Measurements from ENCODE around the gene FOXN1.

The FOXN1 gene

DNA sequence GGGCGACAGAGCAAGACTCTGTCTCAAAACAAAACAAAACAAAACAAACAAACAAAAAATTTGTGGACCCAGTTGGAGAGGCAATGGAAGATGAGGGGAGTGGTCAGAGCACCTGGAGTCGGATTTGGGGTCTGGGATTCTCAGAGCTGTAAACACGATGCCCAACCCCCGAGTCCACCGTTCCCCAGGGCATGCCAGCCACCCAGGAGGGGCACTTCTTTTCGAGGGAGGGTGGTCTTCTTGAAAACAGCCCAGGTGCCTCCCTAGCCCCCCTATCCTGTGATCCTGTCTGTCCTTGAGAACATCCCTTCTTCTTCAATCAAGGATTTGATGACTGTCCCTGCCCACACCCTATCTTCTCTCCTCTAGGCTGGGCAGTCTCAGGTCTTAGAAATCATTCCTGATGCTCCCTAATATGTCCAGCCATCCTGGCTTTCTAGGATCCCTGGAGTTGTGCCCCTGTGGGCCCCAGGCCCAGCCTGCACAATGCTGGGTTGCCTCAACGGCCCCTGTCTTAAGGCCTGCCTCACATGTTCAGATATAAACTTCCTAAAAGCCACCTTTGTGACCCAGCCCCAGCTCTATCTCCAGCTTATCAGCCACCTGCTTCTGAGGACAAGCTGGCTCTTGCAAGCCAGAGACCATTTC lies 35.8 kb upstream of the FOXN1 start:
- Histone ChIP-seq H3K9me3 (ENCODE audit: control insufficient read depth in 5 of 5, low read length in 5 of 5) (no peaks in the 10 kb centered on the region), H3K9ac (ENCODE audit: low read length in 5 of 5) (no peak overlapping the region), H3K27me3 (ENCODE audit: control insufficient read depth in 5 of 5, insufficient read depth in 4 of 5, low read length in 5 of 5) (peaks cover 0 to 10% (median 3%) of the 10 kb centered on the region in 5 donors), H3K36me3 (ENCODE audit: control insufficient read depth in 5 of 5, insufficient read depth in 5 of 5, low read length in 5 of 5) (no peaks in the 10 kb centered on the region), H3K4me1 (ENCODE audit: control insufficient read depth in 5 of 5, insufficient read depth in 5 of 5, low read length in 5 of 5) (peaks cover 0 to 5% (median 0%) of the 10 kb centered on the region in 5 donors), H3K4me3 (ENCODE audit: low read depth in 1 of 5, low read length in 5 of 5) (no peak overlapping the region), H3K27ac (ENCODE audit: low read depth, low read length) (no peak overlapping the region)

DNA sequence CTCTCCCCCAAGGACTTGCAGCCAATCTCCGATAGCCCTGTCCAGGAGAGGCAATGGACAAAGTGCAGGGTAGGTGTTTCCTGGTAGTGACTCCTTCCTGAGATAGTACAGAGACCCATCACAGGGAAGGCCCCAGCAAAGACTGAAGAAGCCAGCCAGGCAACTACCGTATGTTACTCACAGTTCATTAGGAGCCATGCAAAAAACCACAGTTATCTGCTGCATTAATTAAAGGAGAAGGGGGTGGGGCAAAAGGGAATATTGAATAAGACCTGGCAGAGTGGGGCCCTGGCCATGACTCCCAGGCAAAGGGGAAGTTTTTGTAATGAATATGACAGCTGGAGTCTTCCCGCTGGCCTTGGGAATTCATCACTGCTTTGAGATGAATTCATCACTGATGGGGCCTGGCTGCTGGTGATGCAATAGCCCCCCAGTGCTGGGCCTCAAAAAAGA lies 35.2 kb upstream of the FOXN1 start:
- H3K27ac ChIP-seq (ENCODE audit: low read depth, low read length) = no peak overlapping the region
- peaks cover 0 to 4% (median 0%) of the 10 kb centered on the region in 5 donors for H3K4me1 ChIP-seq (ENCODE audit: control insufficient read depth in 5 of 5, insufficient read depth in 5 of 5, low read length in 5 of 5)
- H3K9ac ChIP-seq (ENCODE audit: low read length in 5 of 5) = no peak overlapping the region
- H3K27me3 ChIP-seq (ENCODE audit: control insufficient read depth in 5 of 5, insufficient read depth in 4 of 5, low read length in 5 of 5) = peaks cover 0 to 5% (median 3%) of the 10 kb centered on the region in 5 donors
- no peak overlapping the region for H3K4me3 ChIP-seq (ENCODE audit: low read depth in 1 of 5, low read length in 5 of 5)
- no peaks in the 10 kb centered on the region for H3K9me3 ChIP-seq (ENCODE audit: control insufficient read depth in 5 of 5, low read length in 5 of 5)
- no peaks in the 10 kb centered on the region for H3K36me3 ChIP-seq (ENCODE audit: control insufficient read depth in 5 of 5, insufficient read depth in 5 of 5, low read length in 5 of 5)

DNA sequence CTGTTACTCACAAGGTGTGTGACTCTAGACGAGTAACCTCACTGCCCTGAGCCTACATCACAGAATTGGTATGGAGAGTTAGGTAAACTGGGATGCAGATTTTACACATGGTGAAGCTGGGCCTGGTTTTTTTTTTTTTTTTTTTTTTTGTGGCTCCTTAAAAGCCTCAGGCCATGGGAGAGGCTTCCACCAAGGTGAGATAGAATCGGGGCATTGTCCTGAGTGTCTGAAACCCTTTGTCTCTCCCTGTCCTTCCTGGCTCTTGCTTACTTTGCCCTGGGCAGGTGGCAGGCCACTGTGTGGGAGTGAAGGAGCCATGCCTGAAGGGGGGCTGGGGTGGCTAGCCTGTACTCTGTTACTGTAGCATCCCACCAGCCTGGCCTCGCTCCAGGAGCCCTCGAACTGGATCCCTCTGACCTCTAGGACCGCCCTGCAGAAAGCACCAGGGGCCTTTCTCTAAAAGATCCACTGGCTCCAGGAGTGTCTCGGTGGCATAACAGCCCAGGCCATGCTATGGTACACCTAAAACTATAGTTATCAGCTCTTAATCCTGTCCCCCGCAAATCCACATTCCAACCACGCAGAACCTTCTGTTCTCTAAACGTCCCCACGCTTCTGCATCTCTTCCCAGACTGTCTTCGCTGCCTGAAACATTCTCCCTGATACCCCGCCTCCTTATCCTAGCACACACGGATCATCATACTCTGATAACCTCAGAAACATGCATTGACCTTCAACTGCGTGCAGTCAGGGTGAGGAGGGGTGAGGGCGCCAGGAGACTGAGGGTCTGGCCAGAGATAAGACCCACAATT lies 34.4 kb upstream of the FOXN1 start:
- Histone ChIP-seq H3K4me3 (ENCODE audit: low read depth in 1 of 5, low read length in 5 of 5) (no peak overlapping the region), H3K9ac (ENCODE audit: low read length in 5 of 5) (no peak overlapping the region), H3K36me3 (ENCODE audit: control insufficient read depth in 5 of 5, insufficient read depth in 5 of 5, low read length in 5 of 5) (no peaks in the 10 kb centered on the region), H3K27me3 (ENCODE audit: control insufficient read depth in 5 of 5, insufficient read depth in 4 of 5, low read length in 5 of 5) (peaks cover 0 to 5% (median 3%) of the 10 kb centered on the region in 5 donors), H3K27ac (ENCODE audit: low read depth, low read length) (no peak overlapping the region), H3K9me3 (ENCODE audit: control insufficient read depth in 5 of 5, low read length in 5 of 5) (no peaks in the 10 kb centered on the region), H3K4me1 (ENCODE audit: control insufficient read depth in 5 of 5, insufficient read depth in 5 of 5, low read length in 5 of 5) (no peaks in the 10 kb centered on the region)

DNA sequence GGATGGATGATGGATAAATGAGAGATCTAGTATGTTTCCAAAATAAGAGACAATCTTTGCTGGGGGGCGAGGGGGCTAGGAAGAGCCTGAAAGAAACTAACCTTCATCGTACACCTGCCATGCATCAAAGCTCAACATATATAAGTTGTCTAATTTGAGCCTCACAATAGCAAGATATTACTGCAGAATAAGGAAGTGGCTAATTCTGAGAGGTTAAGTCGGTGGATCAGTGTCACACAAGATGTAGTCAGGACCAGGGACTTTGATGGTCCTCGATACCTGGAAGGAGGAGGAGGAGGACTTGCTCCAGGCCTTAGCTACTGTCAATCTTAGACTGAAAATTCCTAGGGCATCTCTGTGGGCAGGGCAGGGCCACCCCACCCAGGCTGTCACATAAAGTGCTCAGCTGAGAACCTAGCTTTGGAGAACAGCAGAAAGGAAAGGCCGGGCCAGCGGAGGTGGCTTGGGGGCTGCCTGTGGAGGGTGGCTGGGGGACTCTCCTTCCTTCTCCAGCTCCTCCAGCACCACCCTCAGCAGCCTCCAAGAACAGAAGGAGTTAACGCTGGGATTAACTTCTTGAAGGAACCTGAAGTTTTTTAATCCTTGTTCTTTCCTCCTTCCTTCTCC lies 33.2 kb upstream of the FOXN1 start:
- peaks cover 0 to 5% (median 3%) of the 10 kb centered on the region in 5 donors for H3K27me3 ChIP-seq (ENCODE audit: control insufficient read depth in 5 of 5, insufficient read depth in 4 of 5, low read length in 5 of 5)
- no peaks in the 10 kb centered on the region for H3K36me3 ChIP-seq (ENCODE audit: control insufficient read depth in 5 of 5, insufficient read depth in 5 of 5, low read length in 5 of 5)
- H3K4me3 ChIP-seq (ENCODE audit: low read depth in 1 of 5, low read length in 5 of 5) = no peak overlapping the region
- no peaks in the 10 kb centered on the region for H3K9me3 ChIP-seq (ENCODE audit: control insufficient read depth in 5 of 5, low read length in 5 of 5)
- no peak overlapping the region for H3K27ac ChIP-seq (ENCODE audit: low read depth, low read length)
- no peak overlapping the region for H3K9ac ChIP-seq (ENCODE audit: low read length in 5 of 5)
- no peaks in the 10 kb centered on the region for H3K4me1 ChIP-seq (ENCODE audit: control insufficient read depth in 5 of 5, insufficient read depth in 5 of 5, low read length in 5 of 5)

DNA sequence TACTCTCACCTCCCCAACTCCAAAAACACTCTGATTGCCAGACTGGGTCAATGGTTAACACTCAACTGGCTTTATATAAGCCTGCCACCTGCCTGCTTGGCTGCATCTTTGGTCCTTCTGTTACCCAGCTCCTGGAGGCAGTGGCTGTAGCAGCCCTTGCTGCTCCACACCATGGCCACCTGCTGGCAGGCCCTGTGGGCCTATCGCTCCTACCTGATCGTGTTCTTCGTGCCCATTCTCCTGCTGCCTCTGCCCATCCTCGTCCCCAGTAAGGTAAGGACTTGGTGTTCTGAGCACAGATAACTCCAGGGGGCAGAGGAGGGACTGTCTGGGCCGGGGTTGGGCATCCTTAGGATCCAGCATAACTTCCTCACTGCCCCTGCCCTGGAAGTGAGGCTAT lies 32.6 kb upstream of the FOXN1 start, which contains the start of gene SLC13A2:
TSS of gene SLC13A2 (plus strand) at position 103 of the 400 bp plus-strand sequence. CDS start at position 172, 69 bp downstream.
- Histone ChIP-seq H3K27me3 (ENCODE audit: control insufficient read depth in 5 of 5, insufficient read depth in 4 of 5, low read length in 5 of 5) (peaks cover 0 to 5% (median 3%) of the 10 kb centered on the region in 5 donors), H3K9me3 (ENCODE audit: control insufficient read depth in 5 of 5, low read length in 5 of 5) (no peaks in the 10 kb centered on the region), H3K9ac (ENCODE audit: low read length in 5 of 5) (no peak within 1 kb of the TSS), H3K4me1 (ENCODE audit: control insufficient read depth in 5 of 5, insufficient read depth in 5 of 5, low read length in 5 of 5) (no peaks in the 10 kb centered on the region), H3K27ac (ENCODE audit: low read depth, low read length) (no peak within 1 kb of the TSS), H3K36me3 (ENCODE audit: control insufficient read depth in 5 of 5, insufficient read depth in 5 of 5, low read length in 5 of 5) (no peaks in the 10 kb centered on the region), H3K4me3 (ENCODE audit: low read depth in 1 of 5, low read length in 5 of 5) (no peak within 1 kb of the TSS)

DNA sequence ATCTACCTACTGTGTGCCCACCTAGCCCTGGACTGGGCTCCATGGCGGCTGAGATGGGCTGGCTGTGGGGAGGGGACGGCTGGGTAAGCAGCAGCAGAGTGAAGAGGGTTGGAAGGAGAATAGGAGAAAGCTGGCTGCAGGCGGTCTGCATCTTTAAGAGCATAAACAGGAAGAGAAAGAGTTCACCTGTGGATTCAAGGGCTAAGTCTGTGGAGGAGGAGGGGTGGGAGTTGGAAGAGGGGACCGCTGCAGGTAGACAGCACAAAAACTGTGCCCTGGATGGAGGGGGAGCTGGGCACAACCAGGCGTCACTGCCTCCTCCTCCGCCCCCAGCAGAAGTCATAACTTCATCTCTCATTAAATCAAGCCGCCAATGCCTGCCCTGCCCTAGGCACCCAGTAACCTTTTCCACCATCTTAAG lies 32.0 kb upstream of the FOXN1 start:
- H3K27ac ChIP-seq (ENCODE audit: low read depth, low read length) = no peak overlapping the region

DNA sequence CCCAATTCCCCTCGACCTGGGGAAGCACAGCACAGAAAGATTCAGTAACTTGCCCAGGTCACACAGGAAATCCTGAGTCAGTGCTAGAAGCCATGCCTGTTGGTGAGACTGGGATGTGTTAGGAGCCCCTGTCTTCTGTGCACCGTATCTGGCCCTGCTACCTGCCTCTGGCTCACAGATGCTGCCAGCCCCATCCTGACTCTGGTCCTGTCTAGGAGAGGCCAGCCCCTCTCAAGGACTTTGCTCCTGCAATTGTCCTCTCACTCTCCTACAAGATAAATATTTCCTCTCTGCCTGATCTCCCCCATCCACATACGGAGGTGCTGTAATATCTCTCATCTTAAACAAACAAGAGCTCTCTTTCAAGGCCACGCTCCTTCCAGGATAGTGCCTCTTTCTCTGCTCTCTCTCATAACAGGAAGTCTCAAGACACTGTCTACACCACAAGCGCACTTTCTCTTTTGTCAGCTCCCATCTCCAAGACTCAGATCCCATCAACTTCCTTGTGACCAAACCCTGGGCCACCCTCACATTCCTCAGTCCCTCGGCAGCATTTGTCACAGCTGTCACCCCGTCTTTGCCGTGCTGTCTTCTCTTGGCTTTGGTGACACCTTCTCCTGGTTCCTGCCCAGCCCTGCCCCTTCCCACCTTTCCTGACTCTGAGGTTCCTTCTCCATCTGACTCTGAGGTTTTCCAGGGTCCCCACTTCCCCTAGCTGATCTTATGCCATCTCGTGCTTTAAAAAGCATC lies 30.8 kb upstream of the FOXN1 start:
- Histone ChIP-seq H3K4me3 (ENCODE audit: low read depth in 1 of 5, low read length in 5 of 5) (no peak overlapping the region), H3K27ac (ENCODE audit: low read depth, low read length) (no peak overlapping the region), H3K27me3 (ENCODE audit: control insufficient read depth in 5 of 5, insufficient read depth in 4 of 5, low read length in 5 of 5) (peaks cover 0 to 5% (median 0%) of the 10 kb centered on the region in 5 donors), H3K9ac (ENCODE audit: low read length in 5 of 5) (no peak overlapping the region), H3K36me3 (ENCODE audit: control insufficient read depth in 5 of 5, insufficient read depth in 5 of 5, low read length in 5 of 5) (no peaks in the 10 kb centered on the region), H3K4me1 (ENCODE audit: control insufficient read depth in 5 of 5, insufficient read depth in 5 of 5, low read length in 5 of 5) (no peaks in the 10 kb centered on the region), H3K9me3 (ENCODE audit: control insufficient read depth in 5 of 5, low read length in 5 of 5) (no peaks in the 10 kb centered on the region)

More for the DNA sequence above, 32.0 kb upstream of the FOXN1 start:
- Histone ChIP-seq H3K36me3 (ENCODE audit: control insufficient read depth in 5 of 5, insufficient read depth in 5 of 5, low read length in 5 of 5) (no peaks in the 10 kb centered on the region), H3K9ac (ENCODE audit: low read length in 5 of 5) (no peak overlapping the region), H3K9me3 (ENCODE audit: control insufficient read depth in 5 of 5, low read length in 5 of 5) (no peaks in the 10 kb centered on the region), H3K4me3 (ENCODE audit: low read depth in 1 of 5, low read length in 5 of 5) (no peak overlapping the region), H3K27me3 (ENCODE audit: control insufficient read depth in 5 of 5, insufficient read depth in 4 of 5, low read length in 5 of 5) (peaks cover 0 to 5% (median 3%) of the 10 kb centered on the region in 5 donors), H3K4me1 (ENCODE audit: control insufficient read depth in 5 of 5, insufficient read depth in 5 of 5, low read length in 5 of 5) (no peaks in the 10 kb centered on the region)

DNA sequence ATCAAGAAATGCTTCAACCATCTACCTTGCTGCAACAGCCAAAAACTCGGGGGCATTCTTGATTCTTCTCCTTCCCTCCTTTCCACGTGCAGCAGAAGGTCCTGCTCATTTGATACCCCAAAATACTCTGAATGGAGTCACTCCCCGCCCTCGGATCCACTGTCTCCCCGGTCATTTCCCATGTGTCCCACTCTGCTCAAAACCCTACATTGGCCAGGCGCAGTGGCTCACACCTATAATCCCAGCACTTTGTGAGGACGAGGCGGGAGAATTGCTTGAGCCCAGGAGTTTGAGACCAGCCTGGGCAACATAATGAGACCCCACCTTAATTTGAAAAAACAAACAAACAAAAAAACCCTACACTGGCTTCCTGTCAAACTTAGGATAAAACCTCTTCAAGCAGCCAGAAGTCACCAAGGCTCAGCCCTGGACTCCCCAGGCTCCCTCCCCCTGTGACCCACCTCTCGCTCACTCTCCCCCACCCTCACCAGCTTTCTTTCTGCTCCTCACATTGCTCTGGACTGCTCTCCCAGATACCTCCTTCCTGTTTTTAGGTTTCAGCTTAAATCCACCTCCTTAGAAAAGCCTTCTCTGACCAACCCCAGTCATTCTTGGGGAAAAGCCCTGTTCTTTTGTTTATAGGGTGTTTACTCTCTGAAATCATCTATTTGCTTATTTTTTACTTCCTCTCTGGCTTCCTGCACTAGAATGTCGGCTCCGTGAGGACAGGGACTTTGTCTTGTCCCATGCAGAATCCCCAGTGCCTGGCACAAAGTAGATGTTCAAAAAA lies 29.9 kb upstream of the FOXN1 start:
- H3K27me3 ChIP-seq (ENCODE audit: control insufficient read depth in 5 of 5, insufficient read depth in 4 of 5, low read length in 5 of 5) = peaks cover 0 to 5% (median 0%) of the 10 kb centered on the region in 5 donors
- H3K9me3 ChIP-seq (ENCODE audit: control insufficient read depth in 5 of 5, low read length in 5 of 5) = no peaks in the 10 kb centered on the region
- no peaks in the 10 kb centered on the region for H3K4me1 ChIP-seq (ENCODE audit: control insufficient read depth in 5 of 5, insufficient read depth in 5 of 5, low read length in 5 of 5)
- no peak overlapping the region for H3K9ac ChIP-seq (ENCODE audit: low read length in 5 of 5)
- no peak overlapping the region for H3K27ac ChIP-seq (ENCODE audit: low read depth, low read length)
- H3K36me3 ChIP-seq (ENCODE audit: control insufficient read depth in 5 of 5, insufficient read depth in 5 of 5, low read length in 5 of 5) = no peaks in the 10 kb centered on the region
- H3K4me3 ChIP-seq (ENCODE audit: low read depth in 1 of 5, low read length in 5 of 5) = no peak overlapping the region

DNA sequence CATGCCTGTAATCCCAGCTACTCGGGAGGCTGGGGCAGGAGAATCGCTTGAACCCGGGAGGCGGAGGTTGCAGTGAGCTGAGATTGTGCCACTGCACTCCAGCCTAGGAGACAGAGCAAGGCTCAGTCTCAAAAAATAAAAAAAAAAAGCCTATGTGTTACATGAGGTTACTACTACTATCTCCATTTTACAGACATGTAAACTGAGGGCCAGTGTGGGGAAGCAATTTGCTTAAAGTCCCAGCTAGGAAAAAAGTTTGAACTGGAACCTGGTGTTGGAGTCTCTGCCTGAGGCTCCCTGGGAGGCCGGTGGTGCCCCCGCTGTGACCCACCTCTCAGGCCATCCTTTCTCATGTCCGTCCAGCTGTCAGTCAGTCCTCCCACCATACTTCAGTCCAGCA lies 28.2 kb upstream of the FOXN1 start:
- no peak overlapping the region for H3K27ac ChIP-seq (ENCODE audit: low read depth, low read length)
- H3K4me1 ChIP-seq (ENCODE audit: control insufficient read depth in 5 of 5, insufficient read depth in 5 of 5, low read length in 5 of 5) = no peaks in the 10 kb centered on the region
- no peaks in the 10 kb centered on the region for H3K36me3 ChIP-seq (ENCODE audit: control insufficient read depth in 5 of 5, insufficient read depth in 5 of 5, low read length in 5 of 5)
- H3K9me3 ChIP-seq (ENCODE audit: control insufficient read depth in 5 of 5, low read length in 5 of 5) = no peaks in the 10 kb centered on the region
- H3K9ac ChIP-seq (ENCODE audit: low read length in 5 of 5) = no peak overlapping the region
- no peak overlapping the region for H3K4me3 ChIP-seq (ENCODE audit: low read depth in 1 of 5, low read length in 5 of 5)
- peaks cover 0 to 8% (median 0%) of the 10 kb centered on the region in 5 donors for H3K27me3 ChIP-seq (ENCODE audit: control insufficient read depth in 5 of 5, insufficient read depth in 4 of 5, low read length in 5 of 5)

All from subcutaneous abdominal adipose tissue (tissue), 5 donors.